ENCODE measurements around the gene HBS1L. TPM values are rescaled to one million over a fixed set of nuclear protein-coding genes. Genes with fewer than 3 reads are reported as not detected.

Gene HBS1L
- 10 to 100 TPM; 25.2 to 94.1 (median 37.5) TPM for total RNA-seq

DNA sequence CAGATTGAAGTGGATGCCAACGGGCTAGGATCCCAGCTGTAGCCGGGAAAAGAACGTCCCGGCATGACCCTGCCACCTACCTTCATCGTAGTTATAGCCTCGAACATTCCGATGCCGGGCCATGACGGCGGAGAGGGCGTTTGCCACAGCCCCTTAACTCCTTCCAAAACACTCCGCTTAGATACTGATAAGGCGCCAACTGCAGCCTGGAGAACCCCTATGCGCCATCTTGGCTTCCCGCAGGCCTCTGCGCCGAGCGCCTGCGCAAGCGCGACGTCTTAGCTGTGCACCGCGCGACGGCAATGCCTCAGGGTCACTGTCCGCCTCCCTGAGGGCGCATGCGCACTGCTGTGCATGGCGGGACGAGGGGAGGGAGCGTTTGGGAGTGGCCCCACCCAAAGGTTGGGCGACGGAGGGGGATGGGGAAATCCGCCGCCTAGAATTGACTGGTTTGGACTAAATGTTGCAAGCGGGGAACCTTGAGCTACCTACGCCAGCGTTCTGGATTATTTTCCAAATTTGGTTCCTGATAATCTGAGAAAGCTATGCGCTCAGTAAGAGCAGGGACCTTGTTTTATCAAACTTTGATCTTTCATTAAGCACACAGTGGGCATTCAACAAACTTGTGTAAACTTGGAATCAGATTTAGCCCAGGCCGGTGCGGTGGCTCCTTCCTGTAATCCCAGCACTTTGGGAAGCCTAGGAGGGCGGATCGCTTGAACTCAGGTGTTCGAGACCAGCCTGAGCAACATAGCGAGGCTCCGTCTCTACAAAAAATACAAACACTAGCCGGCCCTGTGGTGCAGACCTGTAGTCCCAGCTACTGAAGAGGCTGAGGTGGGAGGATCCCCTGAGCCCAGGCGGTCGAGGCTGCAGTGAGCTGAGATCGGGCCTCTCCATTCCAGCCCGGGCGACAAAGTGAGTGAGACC, at the start of gene HBS1L:
TSS of gene HBS1L (minus strand) at position 254 of the 930 bp plus-strand sequence. CDS start at position 123, 131 bp downstream.
- Histone ChIP-seq H3K4me3 (peak within 1 kb of the TSS; percentile 59 to 95 (median 70)), H3K9me3 (no peaks in the 10 kb centered on the region), H3K27ac (peak within 1 kb of the TSS; percentile 67 to 81 (median 79)), H3K27me3 (no peaks in the 10 kb centered on the region), H3K36me3 (peaks cover 0 to 4% (median 0%) of the 10 kb centered on the region in 3 donors), H3K4me1 (peaks cover 0 to 16% (median 4%) of the 10 kb centered on the region in 4 donors)
- TF ChIP-seq POLR2A (IDR thresholded peaks at IDR 0.05) = peak; percentile 78 to 89
- TF ChIP-seq, protein P1, sequence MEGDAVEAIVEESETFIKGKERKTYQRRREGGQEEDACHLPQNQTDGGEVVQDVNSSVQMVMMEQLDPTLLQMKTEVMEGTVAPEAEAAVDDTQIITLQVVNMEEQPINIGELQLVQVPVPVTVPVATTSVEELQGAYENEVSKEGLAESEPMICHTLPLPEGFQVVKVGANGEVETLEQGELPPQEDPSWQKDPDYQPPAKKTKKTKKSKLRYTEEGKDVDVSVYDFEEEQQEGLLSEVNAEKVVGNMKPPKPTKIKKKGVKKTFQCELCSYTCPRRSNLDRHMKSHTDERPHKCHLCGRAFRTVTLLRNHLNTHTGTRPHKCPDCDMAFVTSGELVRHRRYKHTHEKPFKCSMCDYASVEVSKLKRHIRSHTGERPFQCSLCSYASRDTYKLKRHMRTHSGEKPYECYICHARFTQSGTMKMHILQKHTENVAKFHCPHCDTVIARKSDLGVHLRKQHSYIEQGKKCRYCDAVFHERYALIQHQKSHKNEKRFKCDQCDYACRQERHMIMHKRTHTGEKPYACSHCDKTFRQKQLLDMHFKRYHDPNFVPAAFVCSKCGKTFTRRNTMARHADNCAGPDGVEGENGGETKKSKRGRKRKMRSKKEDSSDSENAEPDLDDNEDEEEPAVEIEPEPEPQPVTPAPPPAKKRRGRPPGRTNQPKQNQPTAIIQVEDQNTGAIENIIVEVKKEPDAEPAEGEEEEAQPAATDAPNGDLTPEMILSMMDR (IDR thresholded peaks at IDR 0.05) = no peak
- peak; percentile 94 to 97 (median 96) for DNase-seq

DNA sequence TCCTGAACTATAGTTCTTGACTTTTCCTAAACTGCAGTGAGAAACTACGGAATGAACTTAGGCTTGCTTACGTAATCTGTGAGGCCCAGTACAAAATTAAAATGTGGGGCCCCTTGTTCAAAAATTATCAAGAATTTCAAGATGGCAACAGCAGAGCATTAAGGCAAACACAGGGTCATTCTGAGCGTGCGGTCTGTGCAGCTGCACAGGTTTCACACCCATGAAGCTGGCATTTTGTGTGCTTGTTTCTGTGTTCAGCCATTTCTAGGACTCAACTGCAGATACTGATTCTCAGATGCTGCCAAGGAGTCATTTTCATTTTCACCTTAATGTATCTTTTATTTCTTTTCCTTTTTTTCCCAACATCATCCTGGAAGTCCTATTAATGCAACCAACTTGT, 49.6 kb upstream of the HBS1L start:
- H3K4me1 ChIP-seq = no peaks in the 10 kb centered on the region
- H3K27ac ChIP-seq = no peak overlapping the region
- no peaks in the 10 kb centered on the region for H3K9me3 ChIP-seq
- no peak for DNase-seq
- TF ChIP-seq POLR2A (IDR thresholded peaks at IDR 0.05) = no peak
- TF ChIP-seq, protein P1 (IDR thresholded peaks at IDR 0.05) = no peak
- no peaks in the 10 kb centered on the region for H3K27me3 ChIP-seq
- no peaks in the 10 kb centered on the region for H3K36me3 ChIP-seq
- no peak overlapping the region for H3K4me3 ChIP-seq

DNA sequence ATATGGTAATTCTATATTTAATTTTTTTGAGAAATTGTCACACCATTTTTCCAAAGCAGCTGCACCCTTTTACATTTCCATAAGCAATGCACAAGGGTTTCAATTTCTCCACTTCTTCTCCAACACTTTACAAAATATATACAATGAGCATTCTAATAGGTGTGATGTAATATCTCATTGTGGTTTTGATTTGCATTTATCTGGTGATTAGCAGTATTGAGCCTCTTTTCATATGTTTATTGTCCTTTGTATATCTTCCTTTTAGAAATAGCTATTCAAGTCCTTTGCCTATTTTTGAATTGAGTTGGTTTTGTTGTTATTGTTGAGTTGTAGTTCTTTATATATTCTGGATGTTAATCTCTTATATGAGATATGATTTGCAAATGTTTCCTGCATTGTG, 47.6 kb upstream of the HBS1L start:
- no peaks in the 10 kb centered on the region for H3K27me3 ChIP-seq
- no peak overlapping the region for H3K4me3 ChIP-seq
- H3K4me1 ChIP-seq = no peaks in the 10 kb centered on the region
- no peak overlapping the region for H3K27ac ChIP-seq
- TF ChIP-seq, protein P1 (IDR thresholded peaks at IDR 0.05) = no peak
- TF ChIP-seq POLR2A (IDR thresholded peaks at IDR 0.05) = no peak
- DNase-seq = no peak
- H3K36me3 ChIP-seq = no peaks in the 10 kb centered on the region
- H3K9me3 ChIP-seq = no peaks in the 10 kb centered on the region

DNA sequence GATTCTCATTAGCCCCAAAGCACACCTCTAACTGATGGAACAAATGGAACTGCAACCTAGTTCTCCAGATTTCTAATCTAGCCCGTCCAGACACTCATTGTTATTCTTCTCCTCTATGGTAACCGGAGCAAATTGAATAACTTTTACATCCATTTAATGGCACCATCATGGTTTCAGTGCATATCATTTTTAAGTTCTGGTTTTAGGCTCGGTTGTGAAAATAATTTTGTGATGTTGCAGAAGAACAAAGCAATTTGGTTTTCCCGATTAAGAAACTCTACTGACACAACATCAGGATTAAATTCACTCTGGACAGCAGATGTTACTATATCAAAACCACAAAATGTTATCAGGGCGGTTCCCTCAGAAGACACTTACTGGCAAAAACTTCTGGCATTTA, 42.5 kb upstream of the HBS1L start:
- no peak overlapping the region for H3K4me3 ChIP-seq
- TF ChIP-seq, protein P1 (IDR thresholded peaks at IDR 0.05) = no peak
- TF ChIP-seq POLR2A (IDR thresholded peaks at IDR 0.05) = no peak
- no peaks in the 10 kb centered on the region for H3K9me3 ChIP-seq
- no peaks in the 10 kb centered on the region for H3K36me3 ChIP-seq
- H3K27ac ChIP-seq = no peak overlapping the region
- H3K27me3 ChIP-seq = no peaks in the 10 kb centered on the region
- DNase-seq = no peak
- H3K4me1 ChIP-seq = no peaks in the 10 kb centered on the region

DNA sequence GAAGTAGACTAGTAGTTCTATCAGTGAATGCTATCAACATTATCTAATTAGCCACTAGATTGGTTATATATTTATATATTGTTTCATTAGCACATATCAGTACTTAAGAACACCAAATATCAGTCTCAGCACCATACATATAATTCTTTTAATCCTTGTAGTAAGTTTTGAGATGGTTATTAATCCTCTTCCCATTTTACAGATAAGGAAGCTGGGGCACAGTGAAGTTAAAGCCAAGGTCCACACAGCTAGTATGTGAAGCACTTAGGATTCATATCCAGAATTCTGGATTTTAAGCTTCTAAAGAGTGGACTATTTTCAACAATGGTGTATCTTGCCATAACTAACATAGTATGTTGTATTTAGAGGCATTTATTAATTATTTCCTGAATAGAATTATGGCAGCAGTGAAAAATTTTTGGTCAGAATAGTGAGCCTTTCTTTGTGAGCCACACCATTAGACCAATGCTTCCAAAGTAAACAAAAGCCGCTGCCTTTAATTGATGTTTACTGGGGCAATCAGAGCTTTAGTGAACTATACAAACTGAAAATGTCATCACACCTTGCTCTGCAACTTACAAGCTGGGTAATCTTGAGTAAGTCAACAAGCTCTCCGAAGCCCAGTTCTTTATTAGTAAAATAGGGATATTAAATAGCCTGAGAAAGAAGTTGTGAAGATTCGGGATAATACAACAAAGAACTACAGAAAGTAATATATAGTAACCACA, 41.9 kb upstream of the HBS1L start:
- H3K9me3 ChIP-seq = no peaks in the 10 kb centered on the region
- H3K36me3 ChIP-seq = no peaks in the 10 kb centered on the region
- H3K4me3 ChIP-seq = no peak overlapping the region
- DNase-seq = no peak
- no peaks in the 10 kb centered on the region for H3K4me1 ChIP-seq
- no peak overlapping the region for H3K27ac ChIP-seq
- H3K27me3 ChIP-seq = no peaks in the 10 kb centered on the region
- TF ChIP-seq POLR2A (IDR thresholded peaks at IDR 0.05) = no peak
- TF ChIP-seq, protein P1 (IDR thresholded peaks at IDR 0.05) = no peak
